ACHN (cell line): ENCODE data around the gene PSTPIP1.

Experiments used
- DNase-seq: peaks from one replicate; pipeline ENCODE4 v3.0.0-alpha.2; 2015
- in situ Hi-C: cut with HindIII; loops from 2 replicates; pipeline ENCODE4 v1.10.0; 2017; ENCODE audit warnings: low sequenced_read_pairs, low pct_ligation_motif_present, low pct_unique_long_range_greater_than_20kb

The PSTPIP1 gene

GRCh38 chr15:77071305-77072223 is 76.6 kb downstream of the PSTPIP1 start:
- in situ Hi-C loops, result no loop called here
- DNase-seq, result no peak

GRCh38 chr15:77074350-77074749 is 79.4 kb downstream of the PSTPIP1 start:
- in situ Hi-C loops, result no loop called here
- no peak for DNase-seq

GRCh38 chr15:77075528-77075927 is 80.6 kb downstream of the PSTPIP1 start:
- peak; percentile 47 for DNase-seq
- in situ Hi-C loops, result no loop called here

GRCh38 chr15:77076323-77076915 is 81.5 kb downstream of the PSTPIP1 start:
- DNase-seq, result no peak
- in situ Hi-C loops, result no loop called here

- no peak for DNase-seq
- in situ Hi-C loops, result no loop called here
Measured at GRCh38 chr15:77081971-77082370, 87.0 kb downstream of the PSTPIP1 start.

GRCh38 chr15:77083381-77084160 is 88.6 kb downstream of the PSTPIP1 start:
- in situ Hi-C loops, result no loop called here
- DNase-seq, result peak; percentile 92

GRCh38 chr15:77084436-77084835 is 89.5 kb downstream of the PSTPIP1 start:
- in situ Hi-C loops, result no loop called here
- no peak for DNase-seq

GRCh38 chr15:77085297-77085696 is 90.4 kb downstream of the PSTPIP1 start:
- in situ Hi-C loops, result no loop called here
- no peak for DNase-seq
